ENCODE data around the gene CCDC86.
A peak's percentile ranks its signal among the peaks of the same experiment; 100 is the strongest.
"Not testable (repeated sequence)": the region's sequence is repeated elsewhere in the genome, so short reads cannot be mapped to it uniquely, and the experiment has no call there.

CCDC86 gene

DNA sequence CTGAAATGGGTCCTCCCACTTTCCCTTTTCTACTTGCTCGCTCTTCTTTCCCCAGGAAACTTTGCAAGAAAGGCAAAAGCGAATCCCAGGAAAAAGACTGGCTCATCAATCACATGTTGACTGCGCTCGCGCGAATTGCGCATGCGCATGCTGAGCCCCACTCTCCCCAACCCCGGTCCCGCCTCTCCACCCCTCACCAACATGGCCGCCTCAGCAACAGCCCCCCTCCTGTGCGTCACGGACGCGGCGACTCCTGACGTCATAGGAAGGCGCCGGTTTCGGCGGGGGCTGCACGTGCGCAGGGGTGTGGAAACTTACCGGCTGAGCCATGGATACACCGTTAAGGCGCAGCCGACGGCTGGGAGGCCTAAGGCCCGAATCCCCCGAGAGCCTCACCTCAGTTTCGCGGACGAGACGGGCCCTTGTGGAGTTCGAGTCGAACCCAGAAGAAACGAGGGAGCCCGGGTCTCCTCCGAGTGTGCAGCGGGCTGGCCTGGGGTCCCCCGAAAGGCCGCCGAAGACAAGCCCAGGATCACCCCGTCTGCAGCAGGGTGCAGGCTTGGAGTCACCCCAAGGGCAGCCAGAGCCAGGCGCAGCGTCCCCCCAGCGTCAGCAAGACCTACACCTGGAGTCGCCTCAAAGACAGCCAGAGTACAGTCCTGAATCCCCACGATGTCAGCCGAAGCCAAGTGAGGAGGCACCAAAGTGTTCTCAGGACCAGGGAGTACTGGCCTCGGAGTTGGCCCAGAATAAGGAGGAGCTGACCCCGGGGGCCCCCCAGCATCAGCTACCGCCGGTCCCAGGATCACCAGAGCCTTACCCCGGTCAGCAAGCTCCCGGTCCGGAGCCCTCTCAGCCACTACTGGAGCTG lies at the start of gene CCDC86:
Gene CCDC86, plus strand, starts transcription at position 317 of the 871 bp plus-strand sequence. Its CDS starts 12 bp downstream, at position 329.
- peak; percentile 98 for DNase-seq

DNA sequence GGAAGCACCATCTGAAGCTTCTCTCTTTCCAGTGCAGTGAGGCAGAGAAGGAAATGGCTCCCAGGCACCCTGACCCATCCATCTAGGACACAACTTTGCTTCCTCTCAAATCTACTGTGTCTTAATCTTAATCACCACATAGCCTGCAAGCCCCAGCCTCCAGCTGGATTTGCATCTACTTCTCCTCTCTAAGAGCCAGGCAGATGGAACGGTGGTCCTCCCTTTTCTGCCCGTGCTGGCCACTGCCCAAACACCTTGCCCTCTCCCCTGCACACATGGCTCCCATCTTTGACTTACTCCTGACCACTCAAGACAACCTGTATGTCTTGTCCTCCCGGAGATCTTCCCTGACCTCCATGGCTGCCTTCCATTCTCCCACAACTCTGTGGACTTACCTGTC lies 49.4 kb upstream of the CCDC86 start:
- no peak for DNase-seq

GRCh38 chr11:60795291-60795690 lies 46.6 kb upstream of the CCDC86 start:
- no peak for DNase-seq

GRCh38 chr11:60797846-60798630 lies 43.9 kb upstream of the CCDC86 start:
- no peak for DNase-seq

DNA sequence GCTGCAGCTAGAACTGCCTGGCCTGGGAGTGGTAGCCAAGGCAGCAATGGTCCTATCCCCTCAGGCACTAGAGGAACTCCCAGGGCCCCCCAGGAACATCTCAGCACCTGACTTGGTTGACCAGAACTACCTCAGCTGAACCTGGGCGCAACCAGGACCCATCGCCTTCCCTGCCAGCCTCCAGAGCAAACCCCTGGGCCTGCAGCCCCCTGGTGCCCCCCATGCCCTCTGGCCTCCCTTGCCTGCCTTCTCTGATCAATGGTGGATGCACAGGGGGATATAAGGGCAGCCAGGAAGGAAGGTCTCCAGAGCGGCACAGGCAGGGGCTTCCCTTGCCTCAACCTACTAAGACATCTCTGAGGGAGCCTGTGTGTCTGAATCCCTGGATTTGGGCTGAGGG lies 43.3 kb upstream of the CCDC86 start:
- DNase-seq: no peak

- DNase-seq: no peak
Observed at GRCh38 chr11:60801194-60801593, 40.7 kb upstream of the CCDC86 start.

DNA sequence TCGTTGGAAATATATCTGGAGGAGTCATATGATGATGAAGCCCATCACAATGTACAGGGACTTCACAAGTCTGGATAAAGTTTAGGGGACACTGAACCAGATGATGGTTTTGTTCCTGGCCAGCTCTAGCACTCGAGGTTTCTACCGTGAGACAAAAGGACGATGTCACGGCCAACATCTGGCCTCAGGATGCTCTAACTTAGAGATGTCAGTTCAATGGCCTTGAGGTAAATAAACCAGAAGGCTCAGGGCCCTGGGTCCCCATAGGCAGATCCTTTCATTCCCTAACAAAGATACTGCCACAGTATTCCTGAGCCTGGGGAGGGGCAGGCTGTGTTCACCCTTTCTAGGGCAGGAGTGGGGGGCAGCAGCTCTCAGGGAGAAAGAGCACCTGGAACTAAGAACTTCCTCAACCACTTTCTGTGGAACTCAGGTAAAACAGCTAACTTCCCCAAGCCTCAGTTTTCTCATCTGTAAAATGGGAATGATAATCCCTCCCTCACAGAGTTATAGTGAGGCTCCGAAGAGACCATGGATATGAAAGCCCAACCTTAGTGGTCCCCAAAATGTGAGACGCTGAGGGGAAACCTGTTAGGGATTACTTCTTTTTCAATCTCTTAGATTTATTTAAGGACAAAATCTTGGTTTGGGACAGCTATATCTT lies 38.5 kb upstream of the CCDC86 start:
- DNase-seq: no peak

DNA sequence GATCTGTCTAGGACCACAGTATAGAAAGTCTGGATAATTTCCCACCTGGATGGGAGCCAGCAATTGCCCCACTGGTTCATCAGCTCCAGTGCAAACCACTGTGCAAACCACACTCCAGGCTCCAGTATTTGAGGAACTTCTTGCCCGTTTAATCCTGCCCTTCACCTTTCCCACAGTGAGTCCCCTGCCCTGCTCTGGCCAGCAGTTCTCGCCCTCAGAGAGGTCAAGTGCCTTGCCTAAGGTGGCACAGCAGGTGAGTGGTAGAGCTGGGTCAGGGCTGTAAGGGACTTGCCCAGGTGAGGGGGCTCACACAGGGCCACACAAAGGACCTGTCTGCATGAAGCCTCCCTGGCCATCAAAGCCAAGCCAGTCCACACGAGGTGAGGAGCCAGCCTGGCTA lies 32.7 kb upstream of the CCDC86 start:
- no peak for DNase-seq

DNA sequence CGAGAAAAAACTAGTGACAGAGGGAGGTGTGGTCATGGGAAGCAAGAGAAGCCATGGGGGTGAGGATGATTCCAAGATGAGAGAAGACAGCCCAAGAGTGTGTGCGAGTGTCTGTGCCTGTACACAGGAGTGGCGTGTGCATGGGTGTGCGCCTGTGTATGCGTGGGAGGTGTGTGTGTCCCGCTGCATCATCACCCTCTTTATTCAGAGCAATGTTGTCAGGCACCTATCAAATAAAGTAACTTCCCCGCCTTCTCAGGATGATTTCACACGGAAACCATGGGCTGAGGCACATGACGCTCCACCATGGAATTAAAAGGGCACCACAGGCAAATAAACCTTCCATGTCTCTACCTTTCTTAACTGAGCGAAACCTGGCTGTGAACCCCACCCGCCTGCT lies 32.2 kb upstream of the CCDC86 start:
- no peak for DNase-seq

DNA sequence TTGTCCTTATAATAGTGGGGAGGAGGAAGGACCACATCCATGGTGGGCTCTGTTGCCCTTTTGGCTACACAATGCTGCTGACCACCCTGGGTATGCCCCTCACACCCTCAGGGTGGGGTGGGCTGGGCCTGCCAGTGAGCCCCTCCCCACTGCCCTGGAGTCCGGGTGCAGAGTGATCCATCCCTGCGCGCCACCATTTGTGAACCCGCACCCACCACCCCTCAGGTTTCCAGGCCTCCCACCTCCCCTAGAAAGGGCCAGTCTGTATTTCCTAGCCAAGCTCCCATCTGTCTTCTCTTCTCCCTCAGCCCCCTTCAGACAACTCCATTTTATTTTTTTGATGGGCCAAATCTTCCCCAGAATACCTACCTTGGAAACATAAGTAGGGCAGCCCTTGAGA lies 31.8 kb upstream of the CCDC86 start:
- no peak for DNase-seq

DNA sequence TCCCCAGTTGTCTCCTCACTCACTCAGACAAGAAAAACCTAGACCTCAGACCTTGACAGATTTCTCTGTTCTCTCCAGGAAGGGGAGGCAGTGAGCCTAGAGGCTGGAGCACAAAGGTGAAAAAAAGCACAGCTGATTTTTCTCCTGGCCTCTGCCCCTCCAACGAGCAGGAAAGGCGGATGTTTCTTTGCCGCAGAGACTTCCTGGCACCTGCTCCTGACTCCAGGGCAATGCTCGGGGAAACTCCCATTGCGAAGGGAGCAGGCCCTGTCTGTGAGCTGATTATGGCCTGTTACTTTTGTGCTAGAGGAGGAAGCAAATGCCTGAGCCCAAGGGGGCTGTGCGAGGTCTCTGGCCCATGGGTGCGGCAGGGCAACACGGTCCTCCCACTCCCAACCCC lies 31.3 kb upstream of the CCDC86 start:
- no peak for DNase-seq

DNA sequence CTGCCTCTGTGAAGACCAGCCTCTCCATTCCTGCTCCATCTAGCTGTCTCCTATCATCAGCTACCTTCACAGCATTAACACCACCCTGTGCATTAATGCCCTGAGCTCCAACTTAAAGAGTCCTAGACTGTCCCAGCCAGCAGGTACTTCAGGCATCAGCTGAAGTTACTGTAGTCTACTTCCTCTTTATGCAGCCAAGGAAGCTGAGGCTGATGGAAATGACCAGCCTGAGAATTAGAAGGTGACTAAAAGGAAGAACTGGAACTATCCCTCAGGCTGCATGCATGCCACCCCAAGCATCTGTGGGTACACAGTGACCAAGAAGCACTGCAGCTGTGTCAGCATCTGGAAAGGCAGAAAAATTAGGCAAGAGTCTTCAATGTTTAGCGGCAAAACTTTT lies 28.6 kb upstream of the CCDC86 start:
- no peak for DNase-seq

GRCh38 chr11:60814112-60814511 lies 27.8 kb upstream of the CCDC86 start:
- no peak for DNase-seq

DNA sequence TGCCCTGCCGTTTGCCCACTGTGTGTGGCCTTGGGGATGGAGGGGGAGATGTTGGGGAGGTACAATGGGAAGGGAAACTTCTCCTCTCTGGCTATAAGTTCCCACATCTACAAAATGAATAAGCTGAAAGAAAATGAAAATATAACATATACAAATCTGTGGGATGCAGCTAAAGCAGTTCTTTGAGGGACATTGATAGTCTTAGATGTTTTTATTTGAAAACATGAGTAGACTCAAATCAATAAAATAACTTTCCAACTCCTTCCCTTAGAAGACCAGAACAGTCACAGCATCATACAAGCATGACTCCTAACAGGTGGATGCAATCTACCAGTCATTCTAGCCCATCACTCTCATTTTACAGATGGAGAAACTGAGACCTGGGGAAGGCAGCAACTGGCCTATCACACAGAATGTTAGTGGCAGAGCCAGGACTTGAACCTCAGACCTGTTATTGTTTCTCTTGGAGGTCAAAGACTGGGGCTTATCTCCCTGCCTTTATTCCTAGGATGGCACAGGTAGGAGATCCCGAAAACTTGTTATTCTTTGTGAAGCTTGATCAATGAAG lies 25.2 kb upstream of the CCDC86 start:
- DNase-seq: no peak

- no peak for DNase-seq
Observed at GRCh38 chr11:60818057-60818456, 23.9 kb upstream of the CCDC86 start.

DNA sequence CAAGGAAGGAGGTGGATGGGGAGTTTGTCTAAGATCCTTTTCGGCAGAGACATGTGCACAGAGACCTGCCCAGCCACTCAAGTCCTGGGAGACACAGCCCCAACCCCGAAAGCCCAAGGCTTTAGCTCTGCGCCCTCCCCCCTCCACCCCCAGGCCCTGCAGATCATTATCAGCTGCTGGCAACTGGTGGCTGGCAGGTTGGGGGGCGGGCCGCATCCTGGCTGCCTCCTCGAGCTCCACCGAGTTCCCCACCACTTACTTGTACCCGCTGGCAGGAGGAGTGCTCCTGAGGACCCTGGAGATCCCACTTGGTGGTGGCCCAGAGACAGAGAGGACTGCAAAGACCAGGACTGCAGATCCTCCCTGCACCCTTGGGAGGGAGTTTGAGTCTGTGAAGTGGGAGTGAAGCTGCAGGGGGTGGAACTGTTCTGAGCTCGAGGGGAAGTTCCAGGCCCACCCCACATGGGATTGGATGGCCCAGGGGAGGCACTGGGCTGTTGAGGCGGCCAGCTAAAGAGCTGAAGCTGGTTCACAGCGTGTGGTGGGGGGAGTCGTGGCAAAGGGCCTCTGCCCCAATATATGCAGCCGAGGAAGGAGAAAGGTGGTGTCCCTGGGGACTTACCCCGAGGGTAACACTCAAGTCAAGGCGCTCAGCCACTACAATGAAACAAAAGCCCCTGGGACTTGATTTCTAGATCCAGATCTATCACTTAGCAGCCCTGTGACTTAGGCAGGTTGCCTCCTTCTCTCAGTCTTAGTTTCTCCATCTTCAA lies 19.9 kb upstream of the CCDC86 start:
- DNase-seq: no peak

GRCh38 chr11:60823745-60824306 lies 18.1 kb upstream of the CCDC86 start:
- not testable (repeated sequence) for DNase-seq

DNA sequence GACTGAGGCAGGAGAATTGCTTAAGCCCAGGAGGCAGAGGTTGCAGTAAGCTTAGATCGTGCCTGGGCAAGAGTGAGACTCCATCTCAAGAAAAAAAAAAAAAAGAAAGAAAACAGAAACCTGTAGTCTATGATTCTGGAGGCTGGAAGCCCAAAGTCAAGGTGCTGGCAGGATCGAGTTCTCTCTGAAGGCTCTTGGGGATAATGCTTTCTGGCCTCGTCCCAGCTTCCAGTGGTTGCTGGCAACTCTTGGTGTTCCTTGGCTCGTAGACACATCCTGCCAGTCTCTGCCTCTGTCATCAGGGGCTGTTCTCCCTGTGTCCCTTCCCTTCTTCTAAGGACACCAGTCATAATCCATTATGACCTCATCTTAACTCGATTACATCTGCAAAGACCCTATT lies 16.8 kb upstream of the CCDC86 start:
- DNase-seq: no peak

GRCh38 chr11:60825790-60826189 lies 16.1 kb upstream of the CCDC86 start:
- DNase-seq: no peak

GRCh38 chr11:60830478-60831142 lies 11.3 kb upstream of the CCDC86 start:
- DNase-seq: no peak

DNA sequence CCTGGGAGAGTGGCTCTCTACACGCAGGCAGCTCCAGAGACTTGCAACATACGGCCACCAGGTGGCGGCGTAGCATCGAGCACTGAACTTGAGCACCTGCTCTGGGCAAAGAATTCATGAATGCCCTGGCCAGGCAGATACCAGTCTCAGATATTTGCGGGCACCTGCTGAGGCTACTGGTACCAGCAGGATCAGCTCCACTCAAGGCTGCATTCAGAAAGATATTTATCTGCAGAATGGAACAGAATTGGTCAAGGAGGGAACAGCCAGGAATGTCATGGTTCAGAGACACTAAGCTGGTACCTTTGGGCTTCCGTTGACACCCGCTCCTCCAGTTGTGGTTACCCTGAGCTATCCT lies 10.8 kb upstream of the CCDC86 start:
- peak; percentile 91 for DNase-seq
